Omental fat pad (tissue), 4 donors: ENCODE results near the gene AUTS2. TPM values are rescaled to one million over a fixed set of nuclear protein-coding genes. Genes with fewer than 3 reads are reported as not detected.

Source experiments
- ATAC-seq: fragments of 150-250 bp; one replicate; pipeline ENCODE4 v1.9.1; 2016; ENCODE audit warnings: mild to moderate bottlenecking, moderate library complexity; ENCODE audit not compliant: low FRiP score
- DNase-seq: peaks from one replicate; pipeline ENCODE4 v3.0.0-alpha.2; 2019; ENCODE audit warnings: low spot score
- total RNA-seq, 4 donors: library from RNA; depleted of rRNA; stranded (reverse); fragments of >200 nt; gene quantifications; one replicate each; pipeline ENCODE4 v1.1.0, GENCODE V29; 2016
- TF ChIP-seq, protein P1 (sequence below), 3 donors: fragments of 450-650 bp; IDR thresholded peaks; one replicate each; pipeline ENCODE4 v1.5.1; 2016 to 2017; ENCODE audit warnings: antibody characterized with exemption in 3 of 3, mild to moderate bottlenecking in 3 of 3, moderate library complexity in 2 of 3

The AUTS2 gene
- total RNA-seq, 4 donors from 2014 or later: 13.2 to 27.0 (median 21.2) TPM

- ATAC-seq (no peak), DNase-seq (no peak)
- TF ChIP-seq, protein P1, sequence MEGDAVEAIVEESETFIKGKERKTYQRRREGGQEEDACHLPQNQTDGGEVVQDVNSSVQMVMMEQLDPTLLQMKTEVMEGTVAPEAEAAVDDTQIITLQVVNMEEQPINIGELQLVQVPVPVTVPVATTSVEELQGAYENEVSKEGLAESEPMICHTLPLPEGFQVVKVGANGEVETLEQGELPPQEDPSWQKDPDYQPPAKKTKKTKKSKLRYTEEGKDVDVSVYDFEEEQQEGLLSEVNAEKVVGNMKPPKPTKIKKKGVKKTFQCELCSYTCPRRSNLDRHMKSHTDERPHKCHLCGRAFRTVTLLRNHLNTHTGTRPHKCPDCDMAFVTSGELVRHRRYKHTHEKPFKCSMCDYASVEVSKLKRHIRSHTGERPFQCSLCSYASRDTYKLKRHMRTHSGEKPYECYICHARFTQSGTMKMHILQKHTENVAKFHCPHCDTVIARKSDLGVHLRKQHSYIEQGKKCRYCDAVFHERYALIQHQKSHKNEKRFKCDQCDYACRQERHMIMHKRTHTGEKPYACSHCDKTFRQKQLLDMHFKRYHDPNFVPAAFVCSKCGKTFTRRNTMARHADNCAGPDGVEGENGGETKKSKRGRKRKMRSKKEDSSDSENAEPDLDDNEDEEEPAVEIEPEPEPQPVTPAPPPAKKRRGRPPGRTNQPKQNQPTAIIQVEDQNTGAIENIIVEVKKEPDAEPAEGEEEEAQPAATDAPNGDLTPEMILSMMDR (IDR thresholded peaks at IDR 0.05): no peak
These were observed 1.1 kb downstream of the AUTS2 start for GRCh38 chr7:69599286-69599954.

- ATAC-seq: no peak
- TF ChIP-seq, protein P1 (IDR thresholded peaks at IDR 0.05): no peak
- no peak for DNase-seq
These were observed 1.9 kb downstream of the AUTS2 start for GRCh38 chr7:69599955-69600709.

- no peak for ATAC-seq
- TF ChIP-seq, protein P1 (IDR thresholded peaks at IDR 0.05): no peak
- DNase-seq: no peak
These were observed 2.6 kb downstream of the AUTS2 start for GRCh38 chr7:69600710-69601519.

GRCh38 chr7:69602522-69602921 lies 4.2 kb downstream of the AUTS2 start:
- ATAC-seq (no peak), DNase-seq (no peak)
- TF ChIP-seq, protein P1 (IDR thresholded peaks at IDR 0.05): no peak

DNA sequence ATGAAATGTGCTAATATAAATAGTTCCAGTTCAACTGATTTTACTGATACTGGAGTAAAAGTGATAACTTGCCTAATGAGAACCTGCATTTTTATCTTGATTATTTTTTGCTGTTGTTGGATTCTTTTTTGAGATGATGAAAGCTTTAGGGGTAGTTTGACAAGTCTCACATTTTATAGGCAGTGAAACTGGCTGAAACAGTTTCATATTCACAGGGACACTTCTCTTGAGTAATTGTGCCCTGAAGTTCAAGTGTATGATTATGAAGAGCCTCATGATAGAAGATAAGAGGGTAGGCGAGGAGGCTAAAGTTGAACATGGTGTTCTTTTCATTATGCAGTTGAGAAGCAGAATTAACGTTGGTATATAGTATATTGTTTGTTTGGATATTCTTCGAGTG lies 5.1 kb downstream of the AUTS2 start:
- no peak for DNase-seq
- TF ChIP-seq, protein P1 (IDR thresholded peaks at IDR 0.05): no peak
- ATAC-seq: no peak

DNA sequence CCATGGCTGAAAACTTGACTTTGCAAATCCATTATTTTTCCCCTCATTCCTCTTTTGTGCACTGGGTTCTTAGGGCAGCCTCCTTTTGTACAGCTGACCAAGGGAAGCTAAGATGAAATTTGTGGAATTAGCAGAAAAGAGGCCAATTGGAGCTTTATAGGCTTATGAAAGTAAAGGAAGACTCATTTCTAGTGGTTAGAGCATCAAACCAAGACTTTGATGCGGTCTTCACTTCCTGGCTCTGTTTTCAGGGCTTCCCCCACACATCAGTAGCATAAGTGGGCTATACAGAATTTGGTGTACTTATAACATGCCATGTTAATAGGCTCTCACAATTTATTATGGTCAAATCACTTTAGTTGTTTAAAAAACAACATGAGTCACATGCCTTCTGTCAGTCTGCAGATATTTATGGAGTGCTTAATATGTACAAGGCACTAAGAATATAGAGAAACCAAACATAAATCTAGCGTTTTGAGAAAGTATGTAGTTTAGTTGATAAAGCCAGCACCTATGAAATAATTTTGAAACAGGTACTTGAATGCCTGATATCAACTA lies 5.7 kb downstream of the AUTS2 start:
- ATAC-seq (no peak), DNase-seq (no peak)
- TF ChIP-seq, protein P1 (IDR thresholded peaks at IDR 0.05): no peak
